GM21447 (cell line): ENCODE results near the gene GYPC.
"Not testable (repeated sequence)": the region's sequence is repeated elsewhere in the genome, so short reads cannot be mapped to it uniquely, and the experiment has no call there.

ENCODE experiments used
- ATAC-seq: cut with Tn5 transposase; IDR thresholded peaks from one replicate; pipeline ENCODE4 v1.9.1; 2021; ENCODE audit not compliant: unreplicated experiment

The GYPC gene, protein sequence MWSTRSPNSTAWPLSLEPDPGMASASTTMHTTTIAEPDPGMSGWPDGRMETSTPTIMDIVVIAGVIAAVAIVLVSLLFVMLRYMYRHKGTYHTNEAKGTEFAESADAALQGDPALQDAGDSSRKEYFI

DNA sequence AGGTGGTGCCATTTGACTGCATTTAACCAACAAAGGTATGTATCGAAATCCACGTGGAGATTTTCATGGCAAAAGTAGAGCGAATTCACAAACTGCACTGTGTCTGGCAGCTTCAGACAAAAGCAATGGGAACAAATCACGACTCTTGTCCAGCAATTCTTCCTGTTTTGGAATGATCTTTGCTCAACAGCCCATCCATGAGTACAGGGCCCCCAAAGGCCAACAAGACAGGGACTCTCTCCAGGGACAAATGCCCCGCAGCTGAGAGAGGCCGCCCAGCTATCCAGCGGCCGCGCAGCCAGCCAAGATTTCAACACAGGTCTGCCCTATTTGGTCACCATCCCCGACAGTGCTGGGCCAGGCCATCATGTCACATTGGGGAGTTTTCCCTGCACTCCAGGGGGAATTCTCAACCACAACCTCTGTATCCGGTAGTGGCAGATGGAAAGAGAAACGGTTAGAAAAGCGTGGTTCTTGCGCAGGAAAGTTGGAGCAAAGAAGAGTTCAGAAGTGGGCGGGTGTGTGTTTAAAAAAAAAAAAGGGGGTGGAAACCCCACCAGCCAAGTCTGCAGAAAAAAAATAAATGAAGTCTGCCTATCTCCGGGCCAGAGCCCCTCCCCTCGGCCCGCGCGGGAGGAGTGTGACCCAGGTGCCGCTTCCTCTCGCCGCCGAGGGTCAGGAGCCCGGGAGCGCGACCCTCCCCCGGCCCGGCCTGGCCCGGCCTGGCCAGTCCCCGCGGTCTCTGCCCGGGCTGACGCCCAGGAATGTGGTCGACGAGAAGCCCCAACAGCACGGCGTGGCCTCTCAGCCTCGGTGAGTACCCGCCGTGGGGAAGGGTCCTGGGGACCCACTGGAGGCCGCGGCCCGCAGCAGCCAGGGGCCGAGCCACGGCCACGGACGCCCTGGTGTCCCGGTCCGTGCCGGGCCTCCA lies at the start of gene GYPC:
GYPC (plus strand) TSS at position 659 of the 931 bp plus-strand sequence; CDS start at position 765, 106 bp downstream.
- ATAC-seq, result peak; percentile 29

DNA sequence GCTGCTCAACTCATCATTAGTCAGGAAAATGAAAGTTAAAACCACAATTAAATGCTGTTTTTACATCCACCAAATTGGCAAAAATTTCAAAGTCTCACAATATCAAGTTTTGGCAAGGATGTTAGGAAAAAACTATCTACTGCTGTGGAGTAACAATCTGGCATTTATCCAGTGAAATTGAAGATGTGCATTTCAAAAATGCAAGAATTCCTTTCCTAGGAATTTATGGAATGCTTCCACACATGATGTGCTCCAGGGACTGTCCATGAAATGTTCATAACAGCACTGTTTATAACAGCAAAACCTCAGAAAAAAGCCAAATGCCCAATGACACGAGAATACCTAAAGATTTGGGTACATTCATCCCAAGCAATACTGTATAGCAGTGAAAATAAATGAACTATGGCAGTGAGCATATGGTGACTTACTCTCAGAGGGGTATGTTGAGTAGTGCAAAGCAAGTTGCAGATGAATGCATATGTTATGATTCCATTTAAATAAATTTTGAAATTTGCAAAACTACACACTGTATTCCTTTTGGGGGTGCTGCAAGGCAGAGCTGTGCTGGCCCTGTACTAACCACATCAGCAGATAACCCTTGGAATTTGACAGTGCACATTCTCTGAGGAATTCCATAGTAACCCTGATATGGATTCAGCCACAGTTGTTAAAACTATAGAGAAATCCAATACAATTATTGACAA lies 41.3 kb upstream of the GYPC start:
- ATAC-seq, result no peak

DNA sequence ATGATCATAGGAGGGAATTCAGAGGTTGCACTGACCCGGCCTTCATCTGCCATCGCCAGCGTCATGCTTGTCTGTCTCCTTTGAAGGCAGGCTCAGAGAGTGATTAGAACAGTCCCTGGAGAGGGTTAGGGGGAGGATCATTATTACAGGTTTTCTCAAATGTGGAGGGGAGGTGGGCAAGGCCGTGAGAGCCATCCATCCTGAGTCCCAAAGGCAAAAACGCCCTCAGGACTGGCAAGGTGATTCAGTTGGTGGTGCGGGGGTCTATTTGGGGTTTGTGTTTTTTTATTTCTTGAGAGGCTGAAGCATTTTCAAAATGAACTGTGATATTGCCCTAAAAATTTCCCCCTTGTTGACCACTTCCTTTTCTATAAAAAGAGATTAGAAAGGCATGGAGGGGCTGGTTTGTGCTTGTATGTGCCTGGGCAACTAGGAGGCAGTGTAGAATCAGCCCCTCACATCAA lies 39.3 kb upstream of the GYPC start:
- no peak for ATAC-seq

DNA sequence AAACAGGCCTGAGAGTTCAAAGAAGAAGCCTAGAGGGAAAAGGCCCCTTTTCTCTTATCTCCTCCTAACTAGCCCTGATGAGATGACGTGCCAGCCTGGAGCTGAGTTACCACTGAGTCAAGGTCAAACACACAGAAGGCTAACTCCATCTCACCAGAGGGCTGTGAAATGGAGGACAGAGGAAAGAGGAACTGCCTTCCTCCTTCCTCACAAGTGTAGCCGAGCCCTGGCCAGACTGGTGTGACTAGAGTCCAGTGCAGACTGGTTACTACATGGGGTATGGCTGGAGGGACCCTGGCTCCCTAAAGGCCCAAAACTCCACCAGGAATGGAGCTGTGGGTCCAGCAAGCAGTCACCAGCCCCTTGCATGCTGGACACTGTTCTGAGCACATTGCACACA lies 35.7 kb upstream of the GYPC start:
- no peak for ATAC-seq

DNA sequence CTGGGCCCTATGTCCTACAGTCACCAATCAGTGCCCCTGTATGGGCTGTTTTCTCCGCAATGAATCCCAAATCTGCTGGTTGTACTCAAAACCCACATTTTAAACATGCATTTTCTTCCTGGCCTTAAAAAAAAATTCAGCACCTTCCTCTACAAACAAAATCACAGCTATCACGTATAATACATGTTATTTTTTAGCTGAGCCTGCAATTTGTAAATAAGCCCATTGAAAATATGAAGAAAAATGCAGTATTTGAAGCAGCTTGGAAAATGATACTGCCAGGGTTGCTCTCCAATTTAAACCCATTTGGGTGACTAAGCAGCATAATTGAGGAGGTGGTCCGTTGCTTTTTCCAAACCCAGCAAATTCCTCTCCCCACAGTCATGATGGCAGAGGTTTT lies 33.0 kb upstream of the GYPC start:
- no peak for ATAC-seq

DNA sequence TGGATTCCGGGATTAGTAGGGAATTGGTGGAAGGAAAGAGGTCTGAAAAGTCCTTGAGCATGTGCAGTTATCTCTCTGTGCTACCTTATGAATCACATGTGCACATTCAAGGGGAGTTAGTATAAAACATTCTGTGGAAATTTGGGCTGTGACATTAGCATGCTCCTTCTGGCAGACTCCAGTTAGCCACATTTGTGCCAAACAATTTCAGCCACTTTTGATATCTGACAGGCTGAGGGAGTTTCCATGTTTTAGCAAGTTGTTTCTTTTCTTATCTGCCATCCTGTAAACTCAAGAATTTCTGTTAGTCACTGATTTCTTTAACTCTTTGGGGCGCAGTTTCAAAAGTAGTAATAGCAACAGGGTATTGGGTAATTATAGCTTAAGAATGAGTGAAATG lies 28.3 kb upstream of the GYPC start:
- no peak for ATAC-seq

DNA sequence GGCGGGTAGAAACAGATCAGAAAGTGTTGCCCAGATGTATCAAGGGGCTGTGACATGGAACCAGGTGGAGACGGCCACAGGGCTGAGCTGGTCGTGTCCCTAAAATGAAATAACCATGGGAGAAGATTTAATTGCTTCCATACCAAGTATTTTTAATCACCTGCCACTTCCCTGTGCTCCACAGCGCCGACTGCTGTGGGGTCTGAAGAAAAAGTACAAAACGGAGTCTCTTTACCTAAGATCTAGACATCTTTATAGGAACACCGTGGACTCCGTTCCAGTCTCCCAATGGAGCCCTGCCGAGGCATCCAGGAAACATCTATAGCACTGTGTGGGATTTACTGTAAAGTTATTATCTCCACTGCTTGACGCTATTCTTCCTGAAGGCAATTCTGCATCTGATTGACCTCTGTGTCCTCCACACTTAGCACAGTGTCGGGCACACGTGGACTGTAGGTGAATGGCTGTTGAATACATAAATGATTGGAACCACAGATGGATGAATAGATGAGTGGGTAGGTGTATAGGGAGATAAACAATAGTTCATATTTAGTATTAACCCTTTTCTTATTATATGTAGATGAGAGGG lies 21.6 kb upstream of the GYPC start:
- no peak for ATAC-seq

DNA sequence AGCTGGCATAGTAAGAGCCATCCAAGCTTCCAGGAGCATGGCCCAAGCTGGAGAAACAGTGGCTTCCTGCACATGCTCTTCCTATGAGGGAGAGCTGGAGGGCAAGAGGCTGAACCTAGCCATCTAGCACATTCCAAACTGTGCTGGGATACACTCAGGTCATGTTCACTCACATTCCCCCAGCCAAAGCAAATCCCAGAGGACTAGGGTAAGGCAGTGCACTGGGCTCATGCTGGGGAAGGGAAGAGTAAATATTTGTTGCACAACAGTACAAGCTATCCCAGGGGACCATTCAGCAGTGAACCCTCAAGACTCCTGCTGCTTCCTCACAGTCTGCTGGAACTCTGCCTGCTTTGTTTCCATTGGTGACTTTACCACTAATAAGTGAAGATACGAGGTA lies 20.7 kb upstream of the GYPC start:
- no peak for ATAC-seq

DNA sequence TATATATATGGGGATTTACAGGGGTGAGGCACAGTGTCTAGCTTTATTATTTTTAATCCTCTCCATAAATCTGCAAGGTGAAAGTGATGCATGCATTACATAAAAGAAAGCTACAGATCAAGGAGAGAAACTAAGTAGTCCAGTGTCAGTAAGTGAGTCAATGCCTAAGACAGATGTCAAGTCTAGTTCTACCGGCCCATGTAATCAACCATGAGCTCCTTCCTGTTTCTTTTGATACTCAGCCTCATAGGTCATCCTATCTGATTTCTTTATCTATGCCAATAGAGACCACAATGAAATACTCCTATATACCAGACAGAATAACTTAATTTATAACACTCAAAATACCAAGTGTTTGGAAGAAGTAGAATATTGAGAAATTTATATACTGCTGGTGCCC lies 20.2 kb upstream of the GYPC start:
- no peak for ATAC-seq

DNA sequence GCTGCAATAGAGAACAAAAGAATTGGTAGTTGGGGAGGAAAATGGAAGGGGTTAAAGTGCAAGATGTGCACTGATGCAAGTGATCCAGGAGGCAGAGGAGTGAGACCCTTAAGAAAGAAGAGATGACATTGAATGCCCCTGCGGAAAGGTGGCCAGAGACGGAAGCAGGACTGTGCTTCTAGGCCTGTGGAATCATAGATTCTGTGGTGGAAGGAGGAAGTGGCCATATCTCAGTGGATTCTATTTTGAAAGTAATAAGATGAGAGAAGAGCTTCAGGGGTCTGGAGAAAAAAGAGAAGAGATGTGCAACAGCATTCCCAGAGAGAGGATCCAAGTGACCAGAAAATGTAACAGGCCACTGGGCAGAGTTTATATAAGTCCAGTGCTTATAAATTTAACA lies 18.6 kb upstream of the GYPC start:
- no peak for ATAC-seq

DNA sequence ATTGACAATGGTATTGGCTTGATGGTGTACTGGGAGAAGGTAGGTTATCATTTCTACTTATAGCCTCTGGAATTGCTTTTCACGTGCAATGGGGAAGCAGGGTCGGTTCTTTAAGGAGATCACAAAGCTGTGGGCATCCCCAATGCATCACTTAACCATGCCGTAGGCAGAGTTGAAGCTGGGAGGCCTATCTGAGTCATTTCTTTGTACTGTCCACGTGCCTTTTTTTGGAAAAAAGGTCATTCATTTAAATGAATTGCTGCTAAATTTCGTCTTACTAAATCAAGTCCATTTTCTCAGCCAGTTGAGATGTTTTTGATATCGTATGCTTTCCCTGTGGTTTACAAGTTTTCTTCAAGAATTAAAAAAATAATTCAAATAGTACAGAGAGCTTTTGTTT lies 17.2 kb upstream of the GYPC start:
- ATAC-seq, result no peak

DNA sequence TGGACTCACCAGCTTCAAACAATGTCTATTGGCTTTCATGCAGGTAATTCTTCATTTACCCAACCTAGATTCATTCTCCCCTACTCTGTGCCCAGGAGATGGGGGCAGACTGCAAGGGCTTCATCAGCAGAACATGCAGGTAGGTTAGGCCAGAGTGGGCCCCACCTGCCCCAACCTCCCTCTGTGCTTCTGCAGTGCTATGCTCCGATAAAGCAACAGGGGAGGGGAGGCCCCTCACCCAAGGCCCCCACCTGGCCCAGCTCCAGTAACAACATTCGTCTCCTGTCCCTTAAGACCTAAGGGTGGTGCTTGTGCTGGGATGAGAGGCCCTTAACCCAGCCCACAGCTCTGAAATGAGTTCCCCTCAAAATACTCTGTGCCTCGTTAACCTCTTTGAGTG lies 16.7 kb upstream of the GYPC start:
- no peak for ATAC-seq

DNA sequence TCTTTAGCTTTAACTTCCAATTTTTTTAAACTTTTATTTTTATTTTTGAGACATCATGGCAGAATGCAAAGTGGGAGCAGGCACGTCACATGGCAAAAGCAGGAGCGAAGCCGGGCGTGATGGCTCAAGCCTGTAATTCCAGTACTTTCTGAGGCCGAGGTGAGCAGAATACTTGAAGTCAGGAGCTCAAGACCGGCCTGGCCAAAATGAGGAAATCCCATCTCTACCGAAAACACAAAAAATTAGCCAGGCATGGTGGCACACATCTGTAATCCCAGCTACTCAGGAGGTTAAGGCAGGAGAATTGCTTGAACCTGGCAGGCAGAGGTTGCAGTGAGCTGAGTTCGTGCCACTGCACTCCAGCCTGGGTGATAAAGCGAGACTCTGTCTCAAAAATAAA lies 14.7 kb upstream of the GYPC start:
- not testable (repeated sequence) for ATAC-seq

DNA sequence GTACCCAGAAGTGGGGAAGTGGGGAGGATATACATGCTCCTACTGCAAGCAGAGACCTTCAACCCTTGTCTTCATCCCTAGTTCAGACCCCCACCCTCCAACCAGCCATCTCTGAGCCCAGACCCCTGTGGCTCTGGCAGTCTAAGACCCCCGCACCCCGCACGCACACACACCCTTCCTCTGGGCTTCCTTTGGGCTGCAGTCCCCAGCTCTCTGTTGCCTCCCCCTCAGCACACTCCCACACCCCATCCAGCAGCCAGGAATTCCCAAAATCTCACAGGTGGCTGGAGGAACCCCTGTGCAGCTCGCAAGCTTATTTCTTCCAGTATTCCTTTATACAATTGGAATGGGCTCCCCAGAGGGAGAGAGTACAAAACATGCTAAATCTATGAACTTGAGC lies 13.9 kb upstream of the GYPC start:
- ATAC-seq, result no peak

DNA sequence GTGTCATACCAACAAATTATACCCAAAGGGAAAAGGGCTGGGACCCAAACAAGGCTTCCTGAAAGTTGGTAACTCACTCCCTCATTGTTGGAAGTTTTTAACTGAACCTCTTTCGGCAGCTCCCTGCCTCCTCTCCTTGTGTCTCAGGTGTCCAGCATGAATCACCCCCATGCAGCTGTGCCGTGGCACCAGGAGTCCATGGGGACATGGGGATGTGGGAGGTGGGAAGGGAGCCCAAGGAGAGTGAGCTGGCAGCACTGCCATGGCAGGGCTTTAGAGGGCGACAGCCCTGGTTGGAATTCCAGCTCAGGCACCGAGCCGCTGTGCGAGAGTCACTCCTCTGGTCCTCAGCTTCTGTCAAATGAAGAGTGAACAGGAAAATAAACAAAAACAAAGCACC lies 12.5 kb upstream of the GYPC start:
- ATAC-seq, result no peak

DNA sequence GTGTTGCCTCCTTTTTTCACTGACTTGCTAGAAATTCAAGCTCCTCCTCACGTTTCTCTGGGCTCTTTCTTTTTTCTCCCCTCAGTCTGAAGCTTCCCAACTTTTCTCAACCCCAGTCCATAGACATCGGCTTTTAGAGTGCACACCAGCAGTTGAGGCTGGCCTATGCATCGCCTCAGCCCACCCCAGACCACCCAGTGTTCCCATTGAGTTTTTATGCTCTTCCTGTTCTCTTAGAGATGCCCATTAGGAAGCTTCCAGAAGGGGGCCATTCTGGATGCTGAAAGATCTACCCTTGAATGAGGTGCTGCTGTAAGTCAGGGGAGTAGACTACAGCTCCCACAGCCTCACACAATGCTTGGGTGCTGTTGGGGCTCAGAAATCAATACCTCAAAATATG lies 12.0 kb upstream of the GYPC start:
- no peak for ATAC-seq

DNA sequence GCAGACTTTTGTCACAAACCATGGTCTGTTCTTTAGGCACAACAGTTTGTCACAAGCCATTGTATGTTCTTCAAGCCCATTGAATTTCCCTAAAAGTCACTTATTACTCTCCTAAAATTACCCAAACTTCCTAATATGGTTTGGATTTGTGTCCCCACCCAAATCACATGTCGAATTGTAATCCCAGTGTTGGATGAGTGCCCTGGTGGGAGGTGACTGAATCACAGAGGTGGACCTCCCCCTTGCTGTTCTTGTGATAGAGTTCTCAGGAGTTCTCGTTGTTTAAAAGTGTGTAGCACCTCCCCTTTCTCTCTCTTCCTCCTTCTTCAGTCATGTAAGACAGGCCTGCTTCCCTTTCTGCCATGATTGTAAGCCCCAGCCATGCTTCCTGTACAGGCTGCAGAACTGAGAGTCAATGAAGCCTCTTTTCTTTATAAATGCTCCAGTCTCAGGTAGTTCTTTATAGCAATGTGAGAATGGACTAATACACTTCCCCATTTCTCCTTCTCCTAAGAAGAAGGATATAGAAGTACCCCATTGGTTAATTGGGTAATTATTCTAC lies 11.2 kb upstream of the GYPC start:
- peak; percentile 88 for ATAC-seq

DNA sequence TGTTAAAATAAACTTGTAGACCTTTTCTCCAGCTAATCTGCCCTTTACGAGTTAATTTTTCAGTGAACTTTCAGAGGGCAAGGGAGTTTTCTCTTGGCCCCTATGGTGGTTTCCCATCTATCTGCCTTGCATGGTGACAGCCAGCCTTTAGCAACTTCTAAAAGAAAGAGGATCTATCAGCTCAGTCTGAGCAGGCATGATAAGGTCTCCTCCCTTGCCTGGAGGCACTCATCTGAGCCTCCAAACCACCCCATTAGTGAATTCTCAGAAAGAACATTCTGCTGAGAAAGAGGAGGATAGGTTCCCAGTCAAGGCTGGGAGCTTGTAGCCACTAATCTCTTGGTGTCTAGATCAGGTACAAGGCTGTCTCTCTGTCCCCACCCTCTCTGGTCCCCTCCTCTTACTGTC lies 10.7 kb upstream of the GYPC start:
- ATAC-seq, result peak; percentile 55

DNA sequence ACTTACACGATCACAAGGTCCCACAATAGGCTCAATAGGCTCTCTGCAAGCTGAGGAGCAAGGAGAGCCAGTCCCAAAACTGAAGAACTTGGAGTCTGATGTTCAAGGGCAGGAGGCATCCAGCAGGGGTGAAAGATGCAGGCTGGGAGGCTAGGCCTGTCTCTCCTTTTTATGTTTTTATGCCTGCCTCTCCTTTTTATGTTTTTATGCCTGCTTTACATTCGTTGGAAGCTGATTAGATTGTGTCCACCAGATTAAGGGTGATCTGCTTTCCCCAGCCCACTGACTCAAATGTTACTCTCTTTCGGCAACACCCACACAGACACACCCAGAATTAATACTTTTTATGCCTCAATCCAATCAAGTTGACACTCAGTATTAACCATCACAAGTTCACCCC lies 9.9 kb upstream of the GYPC start:
- no peak for ATAC-seq

DNA sequence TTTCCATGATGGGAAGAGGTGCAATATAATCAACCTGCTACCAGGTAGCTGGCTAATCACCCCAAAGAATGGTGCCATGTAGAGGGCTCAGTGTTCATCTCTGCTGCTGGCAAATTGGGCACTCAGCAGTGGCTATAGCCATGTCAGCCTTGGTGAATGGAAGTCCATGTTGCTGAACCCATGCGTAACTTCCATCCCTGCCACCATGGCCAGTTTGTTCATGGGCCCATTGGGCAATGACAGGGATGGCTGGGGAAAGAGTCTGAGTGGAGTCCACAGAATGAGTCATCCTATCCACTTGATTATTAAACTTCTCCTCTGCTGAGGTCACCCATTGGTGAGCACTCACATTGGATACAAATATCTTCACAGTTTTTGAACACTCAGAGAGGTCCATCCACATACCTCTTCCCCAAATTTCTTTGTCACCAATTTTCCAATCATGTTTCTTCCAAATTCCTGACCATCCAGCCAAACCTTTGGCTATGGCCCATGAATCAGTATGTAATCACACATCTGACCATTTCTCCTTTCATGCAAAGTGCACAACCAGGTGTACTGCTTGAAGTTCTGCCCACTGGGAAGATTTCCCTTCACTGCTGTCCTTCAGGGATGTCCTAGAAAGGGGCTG lies 8.1 kb upstream of the GYPC start:
- not testable (repeated sequence) for ATAC-seq

DNA sequence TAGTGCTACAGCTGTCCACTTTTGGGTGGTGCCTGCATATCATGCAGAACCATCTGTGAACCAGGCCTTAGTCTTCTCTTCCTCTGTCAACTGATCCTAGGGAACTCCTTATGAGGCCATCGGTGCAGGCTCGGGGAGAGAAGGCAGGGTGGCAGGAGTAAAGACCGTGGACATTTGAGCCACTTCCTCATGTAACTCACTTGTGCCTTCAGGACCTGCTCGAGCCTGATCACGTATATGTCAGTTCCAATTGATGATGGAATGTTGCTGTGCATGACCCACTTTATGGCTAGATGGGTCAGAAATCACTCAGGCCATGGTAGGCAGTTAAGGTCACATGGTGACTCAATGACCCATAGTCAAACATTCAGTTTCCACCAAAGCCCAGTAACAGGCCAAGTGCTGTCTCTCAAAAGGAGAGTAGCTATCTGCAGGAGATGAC lies 7.6 kb upstream of the GYPC start:
- ATAC-seq, result not testable (repeated sequence)
